Measurements from ENCODE around the gene HSD17B14. TPM values are rescaled to one million over a fixed set of nuclear protein-coding genes. Genes with fewer than 3 reads are reported as not detected.

The HSD17B14 gene
- total RNA-seq, 4 donors from 2014 or later = 3.5 to 15.1 (median 5.4) TPM

- WGBS, 2 donors (ENCODE audit: low coverage in 1 of 2) = 59 to 69% methylated on average over 3 to 9 of the region's 9 CpGs
- intact Hi-C loops (cut with DNase I; ENCODE audit: low total_unique reads) (loop anchor here (2.0 kb wide), 2 partner anchors 43 to 49 kb away; no protein-coding TSS in a partner anchor), in situ Hi-C loops (cut with MboI; ENCODE audit: low pct_ligation_motif_present in 1 of 4, low pct_unique_long_range_greater_than_20kb in 1 of 4, low sequenced_read_pairs in 3 of 4) (loop anchor here in 2 of 4 donors (5.0 kb wide), 1 partner anchor 45 kb away; no protein-coding TSS in a partner anchor)
- Histone ChIP-seq H3K9me3 (no peaks in the 10 kb centered on the region), H3K4me3 (no peak overlapping the region), H3K27me3 (no peaks in the 10 kb centered on the region), H3K4me1 (peaks cover 0 to 19% (median 9%) of the 10 kb centered on the region in 4 donors), H3K36me3 (no peaks in the 10 kb centered on the region), H3K27ac (peak overlapping the region; percentile 64 to 70 (median 68))
- no peak for DNase-seq
- TF ChIP-seq CTCF (IDR thresholded peaks at IDR 0.05) (no peak), EP300 (IDR thresholded peaks at IDR 0.05; ENCODE audit: low read depth) (no peak), POLR2AphosphoS5 (IDR thresholded peaks at IDR 0.05) (no peak), POLR2A (IDR thresholded peaks at IDR 0.05) (no peak)
These were observed 1.4 kb upstream of the HSD17B14 start for GRCh38 chr19:48837687-48838086.

- H3K9me3 ChIP-seq = no peaks in the 10 kb centered on the region
- H3K27ac ChIP-seq = peak overlapping the region; percentile 64 to 70 (median 68)
- WGBS, 2 donors (ENCODE audit: low coverage in 1 of 2) = 32% methylated on average over 26 of the region's 29 CpGs; no CpG with 5 or more reads in 1 of the 2 donors
- H3K27me3 ChIP-seq = no peaks in the 10 kb centered on the region
- peaks cover 0 to 19% (median 9%) of the 10 kb centered on the region in 4 donors for H3K4me1 ChIP-seq
- intact Hi-C loops (cut with DNase I; ENCODE audit: low total_unique reads) (loop anchor here (2.0 kb wide), 1 partner anchor 42 kb away; no protein-coding TSS in a partner anchor), in situ Hi-C loops (cut with MboI; ENCODE audit: low pct_ligation_motif_present in 1 of 4, low pct_unique_long_range_greater_than_20kb in 1 of 4, low sequenced_read_pairs in 3 of 4) (loop anchor here in 2 of 4 donors (5.0 kb wide), 1 partner anchor 45 kb away; no protein-coding TSS in a partner anchor)
- TF ChIP-seq CTCF (IDR thresholded peaks at IDR 0.05) = no peak
- peak in 1 of 3 donors; percentile 37 for TF ChIP-seq POLR2AphosphoS5 (IDR thresholded peaks at IDR 0.05)
- H3K36me3 ChIP-seq = no peaks in the 10 kb centered on the region
- H3K4me3 ChIP-seq = peak overlapping the region in 2 of 4 donors; percentile 29 to 42
- peak; percentile 80 for DNase-seq
These were observed 797 bp upstream of the HSD17B14 start for GRCh38 chr19:48837051-48837524.

- in situ Hi-C loops (cut with MboI; ENCODE audit: low pct_ligation_motif_present in 1 of 4, low pct_unique_long_range_greater_than_20kb in 1 of 4, low sequenced_read_pairs in 3 of 4) = loop anchor here in 2 of 4 donors (5.0 kb wide), 1 partner anchor 43 kb away; no protein-coding TSS in a partner anchor
These were observed 580 bp downstream of the HSD17B14 start for GRCh38 chr19:48835734-48836088.

GRCh38 chr19:48833977-48834376 lies 2.3 kb downstream of the HSD17B14 start:
- no peaks in the 10 kb centered on the region for H3K27me3 ChIP-seq
- no peaks in the 10 kb centered on the region for H3K36me3 ChIP-seq
- 73 to 83% methylated on average over 4 to 5 of the region's 5 CpGs for WGBS, 2 donors (ENCODE audit: low coverage in 1 of 2)
- H3K4me3 ChIP-seq = no peak overlapping the region
- TF ChIP-seq EP300 (IDR thresholded peaks at IDR 0.05; ENCODE audit: low read depth) (no peak), CTCF (IDR thresholded peaks at IDR 0.05) (no peak), POLR2A (IDR thresholded peaks at IDR 0.05) (no peak), POLR2AphosphoS5 (IDR thresholded peaks at IDR 0.05) (no peak)
- intact Hi-C loops (cut with DNase I; ENCODE audit: low total_unique reads) = no loop called here
- peaks cover 0 to 19% (median 9%) of the 10 kb centered on the region in 4 donors for H3K4me1 ChIP-seq
- in situ Hi-C loops (cut with MboI; ENCODE audit: low pct_ligation_motif_present in 1 of 4, low pct_unique_long_range_greater_than_20kb in 1 of 4, low sequenced_read_pairs in 3 of 4) = no loop called here
- H3K9me3 ChIP-seq = no peaks in the 10 kb centered on the region
- H3K27ac ChIP-seq = no peak overlapping the region
- DNase-seq = no peak

More at GRCh38 chr19:48835734-48836088, 580 bp downstream of the HSD17B14 start:
- WGBS, 2 donors (ENCODE audit: low coverage in 1 of 2) = 1% methylated on average over 12 of the region's 12 CpGs; no CpG with 5 or more reads in 1 of the 2 donors
- H3K9me3 ChIP-seq = no peaks in the 10 kb centered on the region
- peaks cover 0 to 19% (median 9%) of the 10 kb centered on the region in 4 donors for H3K4me1 ChIP-seq
- H3K27me3 ChIP-seq = no peaks in the 10 kb centered on the region
- H3K27ac ChIP-seq = peak overlapping the region; percentile 64 to 70 (median 68)
- intact Hi-C loops (cut with DNase I; ENCODE audit: low total_unique reads) = loop anchor here (2.0 kb wide), 1 partner anchor 41 kb away; no protein-coding TSS in a partner anchor
- peak; percentile 96 for DNase-seq
- peak overlapping the region; percentile 3 to 42 (median 20) for H3K4me3 ChIP-seq
- H3K36me3 ChIP-seq = no peaks in the 10 kb centered on the region
- peak; percentile 28 for TF ChIP-seq POLR2A (IDR thresholded peaks at IDR 0.05)
- no peak for TF ChIP-seq EP300 (IDR thresholded peaks at IDR 0.05; ENCODE audit: low read depth)
- peak; percentile 82 to 97 (median 89) for TF ChIP-seq CTCF (IDR thresholded peaks at IDR 0.05)
- TF ChIP-seq POLR2AphosphoS5 (IDR thresholded peaks at IDR 0.05) = peak in 2 of 3 donors; percentile 35 to 45

All from transverse colon (tissue), 4 donors.